CD4-positive, alpha-beta memory T cell (primary cell): ENCODE measurements around the gene NEK1. TPM values are rescaled to one million over a fixed set of nuclear protein-coding genes. Genes with fewer than 3 reads are reported as not detected.
"Not testable (repeated sequence)": the region's sequence is repeated elsewhere in the genome, so short reads cannot be mapped to it uniquely, and the experiment has no call there.

Experiments used
- CTCF ChIA-PET: fragments of 350-600 bp; sonication (Branson Sonifier 250); formaldehyde crosslinking; loops from one replicate; lab custom pipeline; 2021; ENCODE audit warnings: inconsistent platforms; ENCODE audit not compliant: partially characterized antibody; lab: Charles Lee
- POLR2A ChIA-PET: fragments of 350-600 bp; sonication (Branson Sonifier 250); formaldehyde crosslinking; loops from one replicate; lab custom pipeline; 2021; ENCODE audit not compliant: partially characterized antibody; lab: Charles Lee
- DNase-seq, 5 donors: peaks; one replicate each; pipeline versions ENCODE4 v3.0.0 to v3.0.0-alpha.2; 2020 to 2022; ENCODE audit warnings: mixed read lengths in 1 of 5
- H3K27ac ChIP-seq: one replicate; pipeline ENCODE4 v1.7.0; 2013; ENCODE audit warnings: low read depth, low read length
- H3K27me3 ChIP-seq: 2 replicates; pipeline ENCODE4 v1.7.0; 2013; ENCODE audit warnings: mild to moderate bottlenecking, low read length, moderate library complexity; ENCODE audit not compliant: insufficient read depth
- H3K36me3 ChIP-seq: 2 replicates; pipeline ENCODE4 v1.7.0; 2013; ENCODE audit warnings: mild to moderate bottlenecking, low read length, moderate library complexity; ENCODE audit not compliant: insufficient read depth
- H3K4me1 ChIP-seq: 2 replicates; pipeline ENCODE4 v1.7.0; 2013; ENCODE audit warnings: mild to moderate bottlenecking, low read length, moderate library complexity; ENCODE audit not compliant: insufficient read depth
- H3K4me3 ChIP-seq, 2 donors: one replicate each; pipeline ENCODE4 v1.7.0; 2013; ENCODE audit warnings: low read length in 2 of 2, mild to moderate bottlenecking in 1 of 2
- H3K9me3 ChIP-seq, 2 donors: one replicate each; pipeline ENCODE4 v1.7.0; 2013; ENCODE audit warnings: low read length in 2 of 2, control low read depth in 1 of 2; ENCODE audit not compliant: control insufficient read depth in 1 of 2
- H3K27ac Mint-ChIP-seq, 7 donors: one replicate each; pipeline ENCODE4 v1.8.0; 2020 to 2021; ENCODE audit warnings: mixed read lengths in 7 of 7, mild to moderate bottlenecking in 6 of 7, inconsistent platforms in 3 of 7, moderate library complexity in 3 of 7
- H3K27me3 Mint-ChIP-seq, 2 donors: one replicate each; pipeline ENCODE4 v1.8.0; 2020 to 2021; ENCODE audit warnings: mixed read lengths in 2 of 2
- H3K36me3 Mint-ChIP-seq, 2 donors: one replicate each; pipeline ENCODE4 v1.8.0; 2020 to 2021; ENCODE audit warnings: mixed read lengths in 2 of 2, inconsistent platforms in 1 of 2, mild to moderate bottlenecking in 1 of 2
- H3K4me1 Mint-ChIP-seq, 4 donors: one replicate each; pipeline ENCODE4 v1.8.0; 2020 to 2021; ENCODE audit warnings: mixed read lengths in 4 of 4, mild to moderate bottlenecking in 1 of 4
- H3K4me3 Mint-ChIP-seq, 8 donors: one replicate each; pipeline ENCODE4 v1.8.0; 2020 to 2021; ENCODE audit warnings: mixed read lengths in 8 of 8, mild to moderate bottlenecking in 7 of 8, moderate library complexity in 6 of 8, inconsistent platforms in 3 of 8
- H3K9me3 Mint-ChIP-seq, 8 donors: one replicate each; pipeline ENCODE4 v1.8.0; 2020 to 2021; ENCODE audit warnings: mixed read lengths in 8 of 8, mild to moderate bottlenecking in 5 of 8, inconsistent platforms in 3 of 8, moderate library complexity in 1 of 8
- intact Hi-C: fragments of 100-400 bp; cut with micrococcal nuclease; formaldehyde crosslinking; loops from one replicate; pipeline ENCODE4 v1.15.1; 2023
- polyA plus RNA-seq, 2 donors: library from polyadenylated mRNA; unstranded; fragments of 300-500 nt; fragmentation: Illumina TruSeq; gene quantifications; one replicate each; pipeline ENCODE4 v1.2.3, GENCODE V29; 2021
- total RNA-seq, 2 experiments: library from RNA; stranded (reverse); gene quantifications; one replicate each; pipeline ENCODE4 v1.2.3, GENCODE V29; 2021

Gene NEK1
- total and polyA plus RNA-seq, 4 experiments from 2014 or later: 6.1 to 24.1 (median 13.9) TPM

- H3K36me3 ChIP-seq: no peaks in the 10 kb centered on the region
- intact Hi-C loops: loop anchor here (1.0 to 5.0 kb wide), 2 partner anchors 642 to 1383 kb away; no protein-coding TSS in a partner anchor
- H3K27me3 Mint-ChIP-seq: no peaks in the 10 kb centered on the region
- peaks cover 7 to 8% of the 10 kb centered on the region in 2 donors for H3K36me3 Mint-ChIP-seq
- no peaks in the 10 kb centered on the region for H3K4me1 ChIP-seq
- H3K9me3 Mint-ChIP-seq: no peaks in the 10 kb centered on the region
- H3K9me3 ChIP-seq: no peaks in the 10 kb centered on the region
- H3K4me3 ChIP-seq: no peak overlapping the region
- CTCF ChIA-PET: interaction anchor here (0.8 to 3.1 kb wide), 7 partner anchors 11 to 1382 kb away, joined by 3 to 30 read pairs (median 5); no protein-coding TSS in a partner anchor
- DNase-seq: no peak
- H3K4me1 Mint-ChIP-seq: peaks cover 4 to 5% (median 4%) of the 10 kb centered on the region in 4 donors
- H3K4me3 Mint-ChIP-seq: no peak overlapping the region
- no peak overlapping the region for H3K27ac Mint-ChIP-seq
- POLR2A ChIA-PET: interaction anchor here (1.0 kb wide), 1 partner anchor 47 kb away, joined by 3 read pairs; no protein-coding TSS in a partner anchor
- no peaks in the 10 kb centered on the region for H3K27me3 ChIP-seq
- no peak overlapping the region for H3K27ac ChIP-seq
Observed at GRCh38 chr4:169565606-169566005, 46.8 kb downstream of the NEK1 start.

GRCh38 chr4:169557061-169557636 is 55.2 kb downstream of the NEK1 start:
- Histone ChIP-seq H3K36me3 (peaks cover 10% of the 10 kb centered on the region), H3K9me3 (no peaks in the 10 kb centered on the region), H3K27ac (no peak overlapping the region), H3K4me3 (no peak overlapping the region), H3K27me3 (no peaks in the 10 kb centered on the region), H3K4me1 (no peaks in the 10 kb centered on the region)
- H3K36me3 Mint-ChIP-seq: peaks cover 47 to 68% of the 10 kb centered on the region in 2 donors
- POLR2A ChIA-PET: no interaction called here
- peaks cover 0 to 13% (median 8%) of the 10 kb centered on the region in 8 donors for H3K9me3 Mint-ChIP-seq
- CTCF ChIA-PET: interaction anchor here (1.6 kb wide), 1 partner anchor 9 kb away, joined by 5 read pairs; no protein-coding TSS in a partner anchor
- H3K4me1 Mint-ChIP-seq: no peaks in the 10 kb centered on the region
- no peak for DNase-seq
- intact Hi-C loops: no loop called here
- H3K4me3 Mint-ChIP-seq: no peak overlapping the region
- peak overlapping the region in 1 of 7 donors; percentile 0 for H3K27ac Mint-ChIP-seq
- H3K27me3 Mint-ChIP-seq: no peaks in the 10 kb centered on the region

DNA sequence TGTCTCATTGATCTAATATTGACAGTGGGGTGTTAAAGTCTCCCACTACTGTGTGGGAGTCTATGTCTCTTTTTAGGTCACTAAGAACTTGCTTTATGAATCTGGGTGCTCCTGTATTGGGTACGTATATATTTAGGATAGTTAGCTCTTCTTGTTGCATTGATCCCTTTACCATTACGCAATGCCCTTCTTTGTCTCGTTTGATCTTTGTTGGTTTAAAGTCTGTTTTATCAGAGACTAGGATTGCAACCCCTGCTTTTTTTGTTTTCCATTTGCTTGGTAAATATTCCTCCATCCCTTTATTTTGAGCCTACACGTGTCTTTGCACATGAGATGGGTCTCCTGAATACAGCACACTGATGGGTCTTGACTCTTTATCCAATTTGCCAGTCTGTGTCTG is 65.8 kb downstream of the NEK1 start:
- H3K4me3 ChIP-seq, H3K27me3 ChIP-seq, CTCF ChIA-PET, H3K27me3 Mint-ChIP-seq, H3K27ac Mint-ChIP-seq, H3K9me3 ChIP-seq, H3K27ac ChIP-seq, POLR2A ChIA-PET, H3K4me1 ChIP-seq, H3K4me3 Mint-ChIP-seq, H3K4me1 Mint-ChIP-seq, intact Hi-C loops, H3K36me3 ChIP-seq, DNase-seq: not testable (repeated sequence)
- H3K36me3 Mint-ChIP-seq: peaks cover 27 to 28% of the 10 kb centered on the region in 2 donors
- peaks cover 2 to 64% (median 49%) of the 10 kb centered on the region in 8 donors for H3K9me3 Mint-ChIP-seq

DNA sequence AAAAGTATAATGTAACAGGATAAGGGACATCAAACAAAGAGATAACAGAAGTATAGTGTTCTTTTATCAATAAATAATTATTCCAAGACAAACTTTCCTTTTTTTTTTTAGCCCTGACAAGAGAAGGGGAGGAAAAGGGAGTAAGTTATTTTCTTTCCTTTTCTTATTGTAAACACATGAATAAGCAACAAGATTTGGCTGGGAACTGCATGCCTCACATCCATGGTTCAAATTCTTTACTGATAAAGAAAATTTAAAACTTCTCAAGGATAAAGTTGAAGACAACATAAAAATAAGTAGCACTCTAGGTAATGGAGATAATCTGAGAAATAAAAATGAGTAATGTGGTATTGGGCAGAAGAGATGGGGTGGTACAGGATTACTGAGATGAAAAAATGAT is 71.6 kb downstream of the NEK1 start:
- Histone ChIP-seq H3K36me3 (no peaks in the 10 kb centered on the region), H3K9me3 (peaks cover 0 to 3% of the 10 kb centered on the region in 2 donors), H3K4me3 (no peak overlapping the region), H3K27me3 (no peaks in the 10 kb centered on the region), H3K27ac (no peak overlapping the region), H3K4me1 (no peaks in the 10 kb centered on the region)
- Mint-ChIP-seq H3K4me3 (no peak overlapping the region), H3K36me3 (peaks cover 13 to 20% of the 10 kb centered on the region in 2 donors), H3K4me1 (no peaks in the 10 kb centered on the region), H3K27me3 (no peaks in the 10 kb centered on the region), H3K27ac (no peak overlapping the region), H3K9me3 (peaks cover 0 to 44% (median 33%) of the 10 kb centered on the region in 8 donors)
- CTCF ChIA-PET: no interaction called here
- POLR2A ChIA-PET: no interaction called here
- intact Hi-C loops: no loop called here
- no peak for DNase-seq

GRCh38 chr4:169530048-169530447 is 82.3 kb downstream of the NEK1 start:
- Histone ChIP-seq H3K27ac (no peak overlapping the region), H3K4me1 (no peaks in the 10 kb centered on the region), H3K4me3 (no peak overlapping the region), H3K9me3 (no peaks in the 10 kb centered on the region), H3K27me3 (no peaks in the 10 kb centered on the region), H3K36me3 (no peaks in the 10 kb centered on the region)
- Mint-ChIP-seq H3K4me1 (no peaks in the 10 kb centered on the region), H3K9me3 (no peaks in the 10 kb centered on the region), H3K36me3 (peaks cover 75 to 82% of the 10 kb centered on the region in 2 donors), H3K27me3 (no peaks in the 10 kb centered on the region), H3K4me3 (no peak overlapping the region), H3K27ac (no peak overlapping the region)
- ChIA-PET POLR2A (no interaction called here), CTCF (no interaction called here)
- DNase-seq: no peak
- intact Hi-C loops: no loop called here

GRCh38 chr4:169523796-169524195 is 88.6 kb downstream of the NEK1 start:
- Mint-ChIP-seq H3K36me3 (peaks cover 51 to 55% of the 10 kb centered on the region in 2 donors), H3K4me1 (no peaks in the 10 kb centered on the region), H3K27me3 (no peaks in the 10 kb centered on the region), H3K27ac (no peak overlapping the region), H3K9me3 (peaks cover 0 to 4% (median 1%) of the 10 kb centered on the region in 8 donors), H3K4me3 (no peak overlapping the region)
- CTCF ChIA-PET: interaction anchor here (0.7 kb wide), 1 partner anchor 505 kb away, joined by 3 read pairs; no protein-coding TSS in a partner anchor
- DNase-seq: no peak
- H3K4me1 ChIP-seq: no peaks in the 10 kb centered on the region
- no peak overlapping the region for H3K4me3 ChIP-seq
- H3K9me3 ChIP-seq: no peaks in the 10 kb centered on the region
- intact Hi-C loops: no loop called here
- no peaks in the 10 kb centered on the region for H3K36me3 ChIP-seq
- POLR2A ChIA-PET: no interaction called here
- H3K27me3 ChIP-seq: no peaks in the 10 kb centered on the region
- no peak overlapping the region for H3K27ac ChIP-seq

GRCh38 chr4:169510617-169511016 is 101.8 kb downstream of the NEK1 start:
- CTCF ChIA-PET: no interaction called here
- Histone ChIP-seq H3K9me3 (no peaks in the 10 kb centered on the region), H3K27ac (no peak overlapping the region), H3K36me3 (no peaks in the 10 kb centered on the region), H3K4me1 (no peaks in the 10 kb centered on the region), H3K27me3 (no peaks in the 10 kb centered on the region), H3K4me3 (no peak overlapping the region)
- Mint-ChIP-seq H3K27me3 (no peaks in the 10 kb centered on the region), H3K9me3 (peaks cover 0 to 1% (median 0%) of the 10 kb centered on the region in 8 donors), H3K27ac (peak overlapping the region in 1 of 7 donors; percentile 1), H3K4me3 (no peak overlapping the region), H3K36me3 (peaks cover 13 to 21% of the 10 kb centered on the region in 2 donors), H3K4me1 (no peaks in the 10 kb centered on the region)
- intact Hi-C loops: no loop called here
- POLR2A ChIA-PET: no interaction called here
- DNase-seq: no peak
